GM12865 (cell line): ENCODE results near the gene UQCRQ.

Experiments used
- DNase-seq: peaks from one replicate; pipeline ENCODE4 v3.0.0; 2010; ENCODE audit warnings: low read depth
- H3K4me3 ChIP-seq: 2 replicates; pipeline ENCODE4 v1.5.1; 2011; ENCODE audit warnings: mild to moderate bottlenecking, low read depth, low read length, control low read depth
- TF ChIP-seq, protein P1 (sequence below): IDR thresholded peaks from 2 replicates; pipeline ENCODE4 v1.5.1; 2011; ENCODE audit warnings: low read length, control low read depth, low read depth, inconsistent platforms; ENCODE audit not compliant: insufficient read depth; ENCODE audit errors: missing control alignments

Gene UQCRQ

DNA sequence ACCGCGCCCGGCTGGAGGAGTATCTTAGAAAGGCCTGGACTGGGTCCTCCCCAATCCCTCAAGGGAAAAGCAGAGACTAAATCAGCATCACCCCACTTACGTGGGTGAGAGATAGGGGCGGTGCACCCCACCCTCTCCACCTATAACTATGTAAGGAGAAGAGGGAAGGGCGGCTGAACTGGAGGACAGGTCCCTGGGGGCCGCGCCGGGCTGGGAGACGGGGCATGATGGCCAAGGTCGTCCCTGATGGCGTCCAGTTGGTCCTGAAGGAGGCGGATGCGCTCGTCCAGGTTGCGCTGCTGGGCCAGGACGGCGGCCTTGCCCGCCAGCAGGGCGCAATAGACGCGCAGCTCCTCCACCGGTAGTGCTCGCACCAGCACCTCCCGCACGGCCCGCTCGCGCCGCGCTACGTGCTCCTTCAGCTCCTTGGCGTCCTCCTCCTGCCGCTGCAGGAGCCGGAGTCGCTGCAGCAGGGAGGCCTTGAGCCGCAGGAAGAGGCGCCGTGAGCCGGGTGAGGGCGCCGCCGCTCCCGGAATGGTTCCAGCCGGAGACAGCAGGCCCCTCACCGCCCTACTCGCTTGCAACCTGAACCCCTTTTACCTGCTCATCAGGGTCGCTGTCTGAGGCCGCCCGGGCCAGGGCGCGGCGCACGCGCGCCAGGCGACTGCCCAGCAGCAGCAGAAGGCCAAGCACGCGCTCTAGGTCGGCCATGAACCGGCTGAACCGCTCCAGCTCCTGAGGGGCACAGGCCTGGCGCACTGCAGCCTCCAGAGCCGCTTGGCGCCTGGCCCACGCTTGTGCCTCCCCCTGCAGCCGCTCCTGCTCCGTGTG lies 43.6 kb upstream of the UQCRQ start:
- peak overlapping the region; percentile 33 for H3K4me3 ChIP-seq
- TF ChIP-seq, protein P1, sequence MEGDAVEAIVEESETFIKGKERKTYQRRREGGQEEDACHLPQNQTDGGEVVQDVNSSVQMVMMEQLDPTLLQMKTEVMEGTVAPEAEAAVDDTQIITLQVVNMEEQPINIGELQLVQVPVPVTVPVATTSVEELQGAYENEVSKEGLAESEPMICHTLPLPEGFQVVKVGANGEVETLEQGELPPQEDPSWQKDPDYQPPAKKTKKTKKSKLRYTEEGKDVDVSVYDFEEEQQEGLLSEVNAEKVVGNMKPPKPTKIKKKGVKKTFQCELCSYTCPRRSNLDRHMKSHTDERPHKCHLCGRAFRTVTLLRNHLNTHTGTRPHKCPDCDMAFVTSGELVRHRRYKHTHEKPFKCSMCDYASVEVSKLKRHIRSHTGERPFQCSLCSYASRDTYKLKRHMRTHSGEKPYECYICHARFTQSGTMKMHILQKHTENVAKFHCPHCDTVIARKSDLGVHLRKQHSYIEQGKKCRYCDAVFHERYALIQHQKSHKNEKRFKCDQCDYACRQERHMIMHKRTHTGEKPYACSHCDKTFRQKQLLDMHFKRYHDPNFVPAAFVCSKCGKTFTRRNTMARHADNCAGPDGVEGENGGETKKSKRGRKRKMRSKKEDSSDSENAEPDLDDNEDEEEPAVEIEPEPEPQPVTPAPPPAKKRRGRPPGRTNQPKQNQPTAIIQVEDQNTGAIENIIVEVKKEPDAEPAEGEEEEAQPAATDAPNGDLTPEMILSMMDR, result no peak
- DNase-seq, result peak; percentile 55

DNA sequence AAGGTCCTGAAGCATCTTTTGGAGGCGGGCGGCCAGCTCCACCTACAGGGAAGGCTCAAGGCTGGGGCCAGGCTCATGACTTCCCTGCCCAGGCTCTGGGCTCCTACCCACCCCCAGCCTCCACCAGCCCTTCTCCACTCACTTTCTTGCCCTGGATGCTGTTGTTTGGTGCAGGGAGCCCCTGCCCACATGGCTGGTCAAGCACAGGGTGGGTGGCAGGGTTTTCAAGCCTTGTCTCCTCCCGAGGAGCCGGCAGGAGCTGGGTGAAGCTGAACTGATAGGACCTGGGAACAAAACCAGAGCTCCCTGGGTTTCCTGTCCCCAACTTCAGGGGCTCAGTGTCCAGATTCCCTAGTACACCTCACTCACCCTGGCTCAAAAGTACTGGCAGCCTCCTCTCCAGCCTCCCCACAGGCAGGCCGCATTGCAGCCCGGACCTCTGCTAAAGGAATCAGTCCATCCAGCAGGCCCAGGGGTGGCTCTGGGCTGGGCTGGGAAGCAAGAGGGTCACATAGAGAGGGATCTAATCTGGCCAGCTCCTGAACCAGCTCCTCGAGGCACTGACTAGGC lies 42.9 kb upstream of the UQCRQ start:
- H3K4me3 ChIP-seq, result peak overlapping the region; percentile 33; the same call in 1 of the 2 replicates
- TF ChIP-seq, protein P1, result peak; percentile 9
- no peak for DNase-seq

DNA sequence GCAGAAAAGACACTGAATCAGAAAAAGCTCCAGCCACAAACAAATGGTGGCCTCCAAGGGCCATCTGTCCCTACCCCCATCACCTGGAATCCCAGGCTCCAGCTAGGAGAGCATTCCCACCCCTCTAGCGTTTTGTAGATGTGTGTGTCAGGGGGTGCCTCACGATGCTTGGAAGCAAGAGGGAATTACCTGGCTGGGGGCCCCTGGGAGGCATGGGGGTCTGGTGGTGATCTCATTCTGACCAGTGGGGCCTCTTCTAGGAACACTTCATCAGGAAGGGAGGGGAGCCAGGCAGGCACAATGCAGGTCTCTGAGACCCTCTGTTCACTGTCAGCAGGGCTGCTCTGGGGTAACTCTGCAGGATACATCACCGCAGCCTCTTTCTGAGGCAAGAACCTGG lies 42.0 kb upstream of the UQCRQ start:
- TF ChIP-seq, protein P1, result no peak
- no peak overlapping the region for H3K4me3 ChIP-seq
- no peak for DNase-seq

DNA sequence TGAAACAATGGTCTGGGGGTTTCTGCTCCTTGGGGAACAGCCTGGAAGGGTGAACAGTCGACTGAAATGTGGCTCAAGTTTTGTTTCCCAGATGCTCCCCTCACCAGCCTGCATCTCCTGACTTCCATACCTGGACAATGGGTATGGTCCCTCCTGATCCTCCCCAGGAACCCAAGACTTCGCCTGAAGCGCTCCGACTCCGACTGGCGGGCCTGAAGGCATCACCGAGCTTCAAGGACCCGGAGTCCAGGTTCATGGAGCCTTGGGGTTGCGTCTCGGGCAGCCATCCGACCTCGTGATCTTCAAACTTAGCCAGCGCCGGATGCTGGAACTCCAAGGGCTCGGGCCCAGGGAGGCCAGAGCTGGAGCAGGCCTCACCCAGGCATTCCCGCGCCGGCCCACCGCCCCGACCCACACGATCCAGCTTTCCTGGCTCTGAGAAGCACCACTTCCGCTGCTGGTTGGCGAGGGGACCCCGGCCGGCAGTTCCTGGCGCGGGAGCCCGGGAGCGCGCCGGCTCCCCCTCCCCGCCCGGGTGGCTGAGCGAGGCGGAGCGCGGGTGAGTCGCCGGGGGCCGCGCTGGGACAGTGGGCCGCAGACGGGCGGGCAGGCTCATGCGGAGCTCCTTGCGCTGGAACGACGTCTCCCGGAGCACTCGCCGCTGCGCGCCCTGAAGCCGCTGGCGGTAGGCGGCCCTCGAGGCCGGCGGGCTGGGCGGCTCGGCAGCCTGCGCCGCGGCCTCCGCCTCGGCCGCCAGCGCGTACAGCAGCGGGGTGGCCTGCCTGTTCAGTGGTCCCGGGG lies 41.2 kb upstream of the UQCRQ start:
- TF ChIP-seq, protein P1, result no peak
- no peak for DNase-seq
- no peak overlapping the region for H3K4me3 ChIP-seq

DNA sequence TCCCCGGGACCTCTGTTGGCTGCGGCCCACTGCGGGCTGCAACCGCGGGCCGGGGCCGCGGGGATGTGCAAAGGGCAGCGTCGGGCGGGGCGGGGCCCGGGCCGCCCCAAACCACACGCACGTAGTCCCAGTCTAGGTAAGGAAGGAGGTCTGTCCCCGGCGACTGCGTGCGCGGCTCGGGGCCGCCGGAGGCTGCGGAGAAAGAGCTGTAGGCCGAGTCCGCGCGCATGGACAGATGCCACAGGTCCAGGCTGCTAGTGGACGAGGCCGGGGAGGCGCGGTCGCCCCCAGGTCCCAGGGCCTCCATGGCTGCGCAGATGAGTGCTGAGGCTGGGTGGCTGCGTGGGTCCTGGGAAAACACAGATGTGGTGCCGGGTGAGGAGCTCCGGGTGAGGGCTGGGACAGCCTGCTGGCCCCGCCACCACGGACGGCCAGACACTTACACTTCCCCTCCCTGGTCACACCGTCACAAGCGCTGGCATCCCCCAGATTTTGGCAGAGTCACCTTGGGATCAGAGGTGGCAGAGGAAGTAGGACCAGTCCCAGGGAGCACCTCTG lies 40.5 kb upstream of the UQCRQ start:
- TF ChIP-seq, protein P1, result no peak
- DNase-seq, result no peak
- no peak overlapping the region for H3K4me3 ChIP-seq

DNA sequence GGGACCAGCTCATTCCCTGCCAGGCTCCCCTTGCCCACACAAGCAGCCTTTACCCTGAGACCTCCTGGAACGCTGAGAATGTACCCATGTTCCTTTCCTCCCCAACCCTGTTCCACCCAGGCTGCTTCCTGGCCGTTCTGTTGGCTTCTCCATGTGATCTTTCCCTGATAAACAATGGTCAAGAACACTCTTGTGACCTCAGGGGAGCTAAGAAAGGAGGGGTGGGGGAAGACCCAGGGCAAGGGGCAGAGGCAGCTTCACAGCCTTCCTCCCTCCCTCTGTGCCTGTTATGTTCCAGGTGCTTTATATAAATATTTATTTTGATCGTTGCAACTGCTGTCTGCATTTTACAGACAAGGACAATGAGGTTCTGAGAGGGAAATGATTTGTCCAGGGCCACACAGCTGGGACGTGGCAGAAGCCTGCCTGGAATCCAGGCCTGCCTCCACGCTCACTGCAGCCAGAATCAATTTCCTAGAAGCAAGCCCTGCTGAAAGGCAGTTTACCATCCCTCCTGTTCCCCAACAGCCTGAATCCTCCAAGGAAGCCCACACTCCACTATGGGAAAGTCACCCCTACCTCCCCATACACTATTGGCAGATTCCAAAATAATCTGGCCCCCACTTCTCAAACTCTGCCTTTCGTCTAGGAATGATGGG lies 39.9 kb upstream of the UQCRQ start:
- TF ChIP-seq, protein P1, result no peak
- no peak overlapping the region for H3K4me3 ChIP-seq
- no peak for DNase-seq
